Coronary artery (tissue), 2 donors: ENCODE results near the gene RBMS1.

ENCODE experiments used
- DNase-seq: peaks from one replicate; pipeline ENCODE4 v3.0.0-alpha.2; 2017; ENCODE audit warnings: low spot score
- H3K27ac ChIP-seq, 2 donors: fragments of 200-600 bp; sonication (generic); one replicate each; pipeline ENCODE4 v1.5.1; 2016 to 2019
- H3K4me3 ChIP-seq: fragments of 200-600 bp; sonication (generic); 2 replicates; pipeline ENCODE4 v1.5.1; 2016; ENCODE audit warnings: mild to moderate bottlenecking, moderate library complexity
- TF ChIP-seq, protein P1 (sequence below): fragments of 200-600 bp; sonication (generic); IDR thresholded peaks from one replicate; pipeline ENCODE4 v1.5.1; 2019; ENCODE audit warnings: antibody characterized with exemption

Gene RBMS1

DNA sequence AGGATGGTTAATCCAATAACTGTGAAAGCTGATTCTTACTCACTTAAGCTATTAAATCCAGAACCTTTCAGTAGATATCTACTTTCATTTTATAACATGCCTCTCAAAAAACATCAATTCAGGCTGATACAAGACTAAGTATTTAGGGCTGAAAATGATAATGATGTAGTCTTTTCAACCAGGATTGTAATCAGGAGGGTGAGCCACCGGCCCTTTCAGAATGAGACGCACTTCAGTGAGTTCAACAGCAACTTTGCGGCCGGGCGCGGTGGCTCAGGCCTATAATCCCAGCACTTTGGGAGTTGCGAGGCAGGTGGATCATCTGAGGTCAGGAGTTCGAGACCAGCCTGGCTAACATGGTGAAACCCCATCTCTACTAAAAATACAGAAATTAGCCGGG lies 30.4 kb downstream of the RBMS1 start:
- TF ChIP-seq, protein P1, sequence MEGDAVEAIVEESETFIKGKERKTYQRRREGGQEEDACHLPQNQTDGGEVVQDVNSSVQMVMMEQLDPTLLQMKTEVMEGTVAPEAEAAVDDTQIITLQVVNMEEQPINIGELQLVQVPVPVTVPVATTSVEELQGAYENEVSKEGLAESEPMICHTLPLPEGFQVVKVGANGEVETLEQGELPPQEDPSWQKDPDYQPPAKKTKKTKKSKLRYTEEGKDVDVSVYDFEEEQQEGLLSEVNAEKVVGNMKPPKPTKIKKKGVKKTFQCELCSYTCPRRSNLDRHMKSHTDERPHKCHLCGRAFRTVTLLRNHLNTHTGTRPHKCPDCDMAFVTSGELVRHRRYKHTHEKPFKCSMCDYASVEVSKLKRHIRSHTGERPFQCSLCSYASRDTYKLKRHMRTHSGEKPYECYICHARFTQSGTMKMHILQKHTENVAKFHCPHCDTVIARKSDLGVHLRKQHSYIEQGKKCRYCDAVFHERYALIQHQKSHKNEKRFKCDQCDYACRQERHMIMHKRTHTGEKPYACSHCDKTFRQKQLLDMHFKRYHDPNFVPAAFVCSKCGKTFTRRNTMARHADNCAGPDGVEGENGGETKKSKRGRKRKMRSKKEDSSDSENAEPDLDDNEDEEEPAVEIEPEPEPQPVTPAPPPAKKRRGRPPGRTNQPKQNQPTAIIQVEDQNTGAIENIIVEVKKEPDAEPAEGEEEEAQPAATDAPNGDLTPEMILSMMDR: no peak
- no peak for DNase-seq
- H3K4me3 ChIP-seq: no peak overlapping the region
- no peak overlapping the region for H3K27ac ChIP-seq

- TF ChIP-seq, protein P1: no peak
- DNase-seq: no peak
- Histone ChIP-seq H3K4me3 (no peak overlapping the region), H3K27ac (no peak overlapping the region)
Measured at GRCh38 chr2:160460333-160460731, 33.3 kb downstream of the RBMS1 start.

GRCh38 chr2:160459538-160460332 lies 33.9 kb downstream of the RBMS1 start:
- DNase-seq: no peak
- Histone ChIP-seq H3K4me3 (no peak overlapping the region), H3K27ac (no peak overlapping the region)
- TF ChIP-seq, protein P1: no peak

GRCh38 chr2:160458718-160459453 lies 34.7 kb downstream of the RBMS1 start:
- DNase-seq: no peak
- no peak overlapping the region for H3K27ac ChIP-seq
- TF ChIP-seq, protein P1: no peak
- H3K4me3 ChIP-seq: no peak overlapping the region

DNA sequence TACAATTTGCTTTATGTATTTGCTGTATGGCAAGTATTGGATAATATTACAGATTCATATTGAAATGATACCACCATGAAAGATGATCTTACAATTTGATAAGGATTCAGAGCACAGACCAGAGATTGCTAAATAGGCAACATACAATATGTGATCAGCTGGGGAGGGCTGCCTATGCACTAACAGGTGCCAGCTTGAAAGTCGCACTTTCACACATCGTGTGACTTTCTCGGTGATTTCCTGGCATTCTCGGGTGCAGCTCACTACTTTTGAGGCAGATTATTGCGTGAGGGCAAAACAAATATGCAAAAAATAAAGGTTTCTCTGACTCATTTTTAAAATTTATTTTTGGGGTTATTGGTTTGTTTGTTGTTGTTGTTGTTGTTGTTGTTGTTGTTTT lies 36.0 kb downstream of the RBMS1 start:
- H3K27ac ChIP-seq: no peak overlapping the region
- no peak for DNase-seq
- TF ChIP-seq, protein P1: no peak
- no peak overlapping the region for H3K4me3 ChIP-seq

- H3K27ac ChIP-seq: peak overlapping the region in 1 of 2 donors; percentile 34
Measured at GRCh38 chr2:160454070-160454797, 39.4 kb downstream of the RBMS1 start.

More at GRCh38 chr2:160454070-160454797, 39.4 kb downstream of the RBMS1 start:
- DNase-seq: no peak
- TF ChIP-seq, protein P1: no peak
- no peak overlapping the region for H3K4me3 ChIP-seq
